Suprapubic skin (tissue), 4 donors: ENCODE results near the gene MAP7D2.

Experiments
- EP300 ChIP-seq: sonication (generic); formaldehyde crosslinking; IDR thresholded peaks from one replicate; pipeline ENCODE4 v1.6.1; 2017; ENCODE audit warnings: antibody characterized with exemption
- POLR2A ChIP-seq, 2 donors: fragments of 450-650 bp; IDR thresholded peaks; one replicate each; pipeline ENCODE4 v1.6.1; 2017; ENCODE audit warnings: antibody characterized with exemption in 2 of 2, mild to moderate bottlenecking in 2 of 2, moderate library complexity in 2 of 2
- POLR2AphosphoS5 ChIP-seq, 3 donors: sonication (generic); formaldehyde crosslinking; IDR thresholded peaks; one replicate each; pipeline ENCODE4 v1.6.1; 2017; ENCODE audit warnings: antibody characterized with exemption in 3 of 3
- TF ChIP-seq, protein P1 (sequence below), 2 donors: fragments of 200-600 bp in 1 of 2; fragments of 450-650 bp in 1 of 2; sonication (generic) in 1 of 2; IDR thresholded peaks; one replicate each; pipeline ENCODE4 v1.5.1; 2016 to 2019; ENCODE audit warnings: antibody characterized with exemption in 2 of 2, mild to moderate bottlenecking in 1 of 2, moderate library complexity in 1 of 2

DNA sequence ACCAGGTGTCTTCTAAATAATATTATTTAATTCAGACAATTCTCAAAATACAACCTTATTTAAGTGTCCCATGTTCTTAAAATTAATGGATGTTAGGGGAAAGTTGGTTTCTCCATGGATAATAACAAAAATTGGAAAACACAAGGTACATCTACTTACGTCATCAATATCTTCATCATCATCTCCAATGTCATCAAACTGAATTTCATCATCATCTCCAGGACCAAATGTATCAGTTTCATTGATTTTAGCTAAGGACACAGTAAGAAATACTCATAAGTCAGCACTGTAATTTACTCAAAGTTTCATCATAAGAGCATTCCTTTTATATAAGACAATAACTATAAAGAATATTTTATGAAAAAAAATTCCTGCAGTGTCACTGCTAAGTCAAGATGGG is 13.7 kb upstream of the MAP7D2 start:
- TF ChIP-seq EP300 (no peak), POLR2AphosphoS5 (IDR thresholded peaks at IDR 0.05) (no peak), POLR2A (IDR thresholded peaks at IDR 0.05) (no peak)
- TF ChIP-seq, protein P1, sequence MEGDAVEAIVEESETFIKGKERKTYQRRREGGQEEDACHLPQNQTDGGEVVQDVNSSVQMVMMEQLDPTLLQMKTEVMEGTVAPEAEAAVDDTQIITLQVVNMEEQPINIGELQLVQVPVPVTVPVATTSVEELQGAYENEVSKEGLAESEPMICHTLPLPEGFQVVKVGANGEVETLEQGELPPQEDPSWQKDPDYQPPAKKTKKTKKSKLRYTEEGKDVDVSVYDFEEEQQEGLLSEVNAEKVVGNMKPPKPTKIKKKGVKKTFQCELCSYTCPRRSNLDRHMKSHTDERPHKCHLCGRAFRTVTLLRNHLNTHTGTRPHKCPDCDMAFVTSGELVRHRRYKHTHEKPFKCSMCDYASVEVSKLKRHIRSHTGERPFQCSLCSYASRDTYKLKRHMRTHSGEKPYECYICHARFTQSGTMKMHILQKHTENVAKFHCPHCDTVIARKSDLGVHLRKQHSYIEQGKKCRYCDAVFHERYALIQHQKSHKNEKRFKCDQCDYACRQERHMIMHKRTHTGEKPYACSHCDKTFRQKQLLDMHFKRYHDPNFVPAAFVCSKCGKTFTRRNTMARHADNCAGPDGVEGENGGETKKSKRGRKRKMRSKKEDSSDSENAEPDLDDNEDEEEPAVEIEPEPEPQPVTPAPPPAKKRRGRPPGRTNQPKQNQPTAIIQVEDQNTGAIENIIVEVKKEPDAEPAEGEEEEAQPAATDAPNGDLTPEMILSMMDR (IDR thresholded peaks at IDR 0.05), result no peak
